Measurements from ENCODE around the gene AQP1.

The AQP1 gene

DNA sequence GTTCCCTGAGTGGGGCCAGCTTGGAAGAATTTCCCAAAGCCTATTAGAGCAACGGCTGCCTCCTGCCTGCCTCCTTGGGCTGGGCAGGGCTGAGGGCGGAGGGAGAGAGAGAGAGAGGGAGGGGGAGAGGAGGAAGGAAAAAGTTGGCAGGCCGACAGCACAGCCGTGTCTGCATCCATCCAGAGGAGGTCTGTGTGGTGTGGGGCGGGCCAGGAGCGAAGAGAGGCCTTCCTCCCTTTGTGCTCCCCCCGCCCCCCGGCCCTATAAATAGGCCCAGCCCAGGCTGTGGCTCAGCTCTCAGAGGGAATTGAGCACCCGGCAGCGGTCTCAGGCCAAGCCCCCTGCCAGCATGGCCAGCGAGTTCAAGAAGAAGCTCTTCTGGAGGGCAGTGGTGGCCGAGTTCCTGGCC lies at the start of gene AQP1:
Gene AQP1, plus strand, starts transcription at position 293 of the 409 bp plus-strand sequence. Its CDS starts 57 bp downstream, at position 350.
- DNase-seq (ENCODE audit: low spot score), result no peak
- in situ Hi-C loops (cut with MboI; ENCODE audit: low sequenced_read_pairs, unreplicated experiment), result no loop called here
- TF ChIP-seq, protein P1, sequence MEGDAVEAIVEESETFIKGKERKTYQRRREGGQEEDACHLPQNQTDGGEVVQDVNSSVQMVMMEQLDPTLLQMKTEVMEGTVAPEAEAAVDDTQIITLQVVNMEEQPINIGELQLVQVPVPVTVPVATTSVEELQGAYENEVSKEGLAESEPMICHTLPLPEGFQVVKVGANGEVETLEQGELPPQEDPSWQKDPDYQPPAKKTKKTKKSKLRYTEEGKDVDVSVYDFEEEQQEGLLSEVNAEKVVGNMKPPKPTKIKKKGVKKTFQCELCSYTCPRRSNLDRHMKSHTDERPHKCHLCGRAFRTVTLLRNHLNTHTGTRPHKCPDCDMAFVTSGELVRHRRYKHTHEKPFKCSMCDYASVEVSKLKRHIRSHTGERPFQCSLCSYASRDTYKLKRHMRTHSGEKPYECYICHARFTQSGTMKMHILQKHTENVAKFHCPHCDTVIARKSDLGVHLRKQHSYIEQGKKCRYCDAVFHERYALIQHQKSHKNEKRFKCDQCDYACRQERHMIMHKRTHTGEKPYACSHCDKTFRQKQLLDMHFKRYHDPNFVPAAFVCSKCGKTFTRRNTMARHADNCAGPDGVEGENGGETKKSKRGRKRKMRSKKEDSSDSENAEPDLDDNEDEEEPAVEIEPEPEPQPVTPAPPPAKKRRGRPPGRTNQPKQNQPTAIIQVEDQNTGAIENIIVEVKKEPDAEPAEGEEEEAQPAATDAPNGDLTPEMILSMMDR (IDR thresholded peaks at IDR 0.05; ENCODE audit: borderline replicate concordance, control extremely low read depth, extremely low read depth, insufficient read depth, missing control alignments), result no peak

DNA sequence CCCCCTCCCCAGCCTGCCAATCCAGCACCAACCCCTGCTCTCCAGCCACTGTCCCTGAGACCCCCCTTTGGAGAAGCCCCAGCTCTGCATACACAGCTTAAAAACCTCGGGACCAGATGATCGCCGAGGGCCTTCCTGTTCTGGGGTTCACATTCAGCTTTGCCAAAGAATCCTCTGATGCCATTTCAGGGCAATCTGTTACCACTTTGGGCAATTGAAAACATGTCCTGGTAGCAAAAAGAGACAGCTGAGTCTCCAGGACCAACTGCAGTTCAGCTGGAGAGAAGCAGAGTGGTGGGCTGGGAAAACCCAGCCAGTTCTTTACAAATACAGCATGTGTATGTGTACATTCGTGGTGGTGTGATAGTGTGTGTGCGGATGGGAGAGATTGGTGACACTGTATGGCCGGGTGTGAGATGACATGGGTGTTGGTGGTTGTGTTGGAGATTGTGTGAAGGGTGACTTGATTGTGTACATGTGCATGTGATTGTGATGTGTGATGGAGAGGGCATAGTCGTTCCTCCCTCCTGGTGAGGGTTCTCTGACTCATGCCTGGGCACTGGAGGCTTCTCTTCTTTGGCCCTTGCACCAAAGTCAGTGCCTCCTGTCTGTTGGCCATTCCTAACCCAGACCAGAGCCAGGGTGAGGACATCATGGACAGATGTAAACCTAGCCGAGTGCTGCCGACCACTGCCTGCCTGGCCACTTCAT lies 48.5 kb upstream of the AQP1 start:
- in situ Hi-C loops (cut with MboI; ENCODE audit: low sequenced_read_pairs, unreplicated experiment), result no loop called here
- DNase-seq (ENCODE audit: low spot score), result no peak
- TF ChIP-seq, protein P1 (IDR thresholded peaks at IDR 0.05; ENCODE audit: borderline replicate concordance, control extremely low read depth, extremely low read depth, insufficient read depth, missing control alignments), result no peak

DNA sequence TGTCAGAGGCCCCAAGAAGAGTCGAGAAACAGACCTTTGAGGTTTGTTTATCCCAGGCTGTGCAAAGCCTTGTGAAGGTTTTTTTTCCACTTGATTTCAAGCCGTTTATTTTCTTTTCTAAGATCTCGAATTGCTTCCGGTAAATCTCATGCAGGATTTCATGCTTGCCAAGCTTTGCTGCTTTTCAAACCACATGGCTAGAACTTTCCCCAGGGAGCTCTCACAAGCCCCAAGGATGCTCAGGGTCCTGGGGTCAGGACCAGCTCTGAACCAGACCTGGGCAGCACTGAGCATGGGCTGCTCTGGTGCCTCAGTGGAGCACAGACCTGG lies 48.0 kb upstream of the AQP1 start:
- DNase-seq (ENCODE audit: low spot score), result no peak
- in situ Hi-C loops (cut with MboI; ENCODE audit: low sequenced_read_pairs, unreplicated experiment), result no loop called here
- TF ChIP-seq, protein P1 (IDR thresholded peaks at IDR 0.05; ENCODE audit: borderline replicate concordance, control extremely low read depth, extremely low read depth, insufficient read depth, missing control alignments), result no peak

DNA sequence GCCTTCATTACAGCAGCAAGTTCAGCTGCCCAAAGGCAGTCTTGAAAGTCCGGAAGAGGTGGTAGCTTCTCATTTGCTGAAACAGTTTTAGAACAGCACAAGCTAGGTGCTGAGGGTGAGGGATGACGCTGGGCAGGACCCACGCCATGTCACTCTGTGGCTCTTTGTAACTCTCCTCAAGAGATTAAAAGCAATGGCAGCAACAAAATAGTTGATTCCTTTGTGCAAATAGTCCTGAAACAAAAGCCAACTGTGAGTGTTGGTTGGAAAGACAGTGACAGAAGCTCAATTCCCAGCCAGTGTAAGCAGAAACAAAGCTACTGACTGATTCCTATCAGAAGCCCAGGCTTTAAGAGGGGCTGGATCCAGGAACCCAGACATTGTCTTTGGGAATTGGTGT lies 47.6 kb upstream of the AQP1 start:
- TF ChIP-seq, protein P1 (IDR thresholded peaks at IDR 0.05; ENCODE audit: borderline replicate concordance, control extremely low read depth, extremely low read depth, insufficient read depth, missing control alignments), result no peak
- in situ Hi-C loops (cut with MboI; ENCODE audit: low sequenced_read_pairs, unreplicated experiment), result no loop called here
- DNase-seq (ENCODE audit: low spot score), result no peak

DNA sequence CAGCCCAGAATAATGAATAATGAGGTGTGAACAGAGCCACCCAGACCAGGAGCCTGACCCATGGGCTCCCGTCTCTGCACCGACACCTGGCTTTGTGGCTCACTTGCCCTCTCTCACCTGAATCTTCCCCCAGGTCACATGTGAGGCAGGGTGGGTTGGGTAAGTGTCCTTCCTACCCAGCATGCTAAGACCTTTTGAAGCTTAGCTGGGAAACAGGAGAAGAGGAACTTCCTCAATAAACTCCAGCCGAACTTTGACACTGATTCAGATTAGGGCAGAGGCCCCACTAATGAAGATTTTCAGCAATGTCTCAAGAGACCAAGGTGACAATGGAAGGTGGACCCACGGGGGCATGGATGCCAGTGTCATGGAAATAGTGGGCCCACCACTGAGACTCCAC lies 46.6 kb upstream of the AQP1 start:
- in situ Hi-C loops (cut with MboI; ENCODE audit: low sequenced_read_pairs, unreplicated experiment), result no loop called here
- no peak for DNase-seq (ENCODE audit: low spot score)
- TF ChIP-seq, protein P1 (IDR thresholded peaks at IDR 0.05; ENCODE audit: borderline replicate concordance, control extremely low read depth, extremely low read depth, insufficient read depth, missing control alignments), result no peak

DNA sequence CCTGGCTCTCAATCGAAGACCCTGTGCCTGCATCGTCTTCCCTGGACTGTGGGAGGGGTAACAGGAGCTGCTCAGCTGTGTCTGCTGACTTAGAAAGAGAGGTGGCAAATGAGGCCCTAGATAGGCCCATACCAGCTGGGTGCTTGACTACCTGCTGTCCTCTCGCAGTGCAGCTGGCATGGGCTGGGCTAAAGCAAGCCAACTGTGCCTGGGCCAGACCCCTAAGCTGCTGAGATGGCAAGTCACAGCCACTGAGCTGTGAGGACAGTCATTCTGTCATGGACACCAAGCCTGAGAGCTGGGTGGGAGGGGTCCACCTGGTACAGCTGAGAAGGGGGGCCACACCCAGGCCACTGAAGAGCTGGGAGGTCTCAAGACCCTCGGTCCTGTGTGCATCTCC lies 45.8 kb upstream of the AQP1 start:
- TF ChIP-seq, protein P1 (IDR thresholded peaks at IDR 0.05; ENCODE audit: borderline replicate concordance, control extremely low read depth, extremely low read depth, insufficient read depth, missing control alignments), result no peak
- in situ Hi-C loops (cut with MboI; ENCODE audit: low sequenced_read_pairs, unreplicated experiment), result no loop called here
- no peak for DNase-seq (ENCODE audit: low spot score)
